ENCODE results near the gene STEAP3. TPM values are rescaled to one million over a fixed set of nuclear protein-coding genes. Genes with fewer than 3 reads are reported as not detected.

Gene STEAP3
- total RNA-seq, 2 donors from 2014 or later: 4.4 to 7.9 TPM

DNA sequence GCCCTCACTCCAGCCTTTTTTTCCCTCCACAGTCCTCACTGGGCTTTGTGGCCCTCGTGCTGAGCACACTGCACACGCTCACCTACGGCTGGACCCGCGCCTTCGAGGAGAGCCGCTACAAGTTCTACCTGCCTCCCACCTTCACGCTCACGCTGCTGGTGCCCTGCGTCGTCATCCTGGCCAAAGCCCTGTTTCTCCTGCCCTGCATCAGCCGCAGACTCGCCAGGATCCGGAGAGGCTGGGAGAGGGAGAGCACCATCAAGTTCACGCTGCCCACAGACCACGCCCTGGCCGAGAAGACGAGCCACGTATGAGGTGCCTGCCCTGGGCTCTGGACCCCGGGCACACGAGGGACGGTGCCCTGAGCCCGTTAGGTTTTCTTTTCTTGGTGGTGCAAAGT lies 39.4 kb downstream of the STEAP3 start:
- Mint-ChIP-seq H3K36me3 (ENCODE audit: low read depth) (no peaks in the 10 kb centered on the region), H3K9me3 (no peaks in the 10 kb centered on the region), H3K4me3 (no peak overlapping the region), H3K27me3 (ENCODE audit: insufficient read depth) (no peaks in the 10 kb centered on the region), H3K27ac (no peak overlapping the region), H3K4me1 (peaks cover 5% of the 10 kb centered on the region)
- peak; percentile 29 for DNase-seq
- TF ChIP-seq, protein P1, sequence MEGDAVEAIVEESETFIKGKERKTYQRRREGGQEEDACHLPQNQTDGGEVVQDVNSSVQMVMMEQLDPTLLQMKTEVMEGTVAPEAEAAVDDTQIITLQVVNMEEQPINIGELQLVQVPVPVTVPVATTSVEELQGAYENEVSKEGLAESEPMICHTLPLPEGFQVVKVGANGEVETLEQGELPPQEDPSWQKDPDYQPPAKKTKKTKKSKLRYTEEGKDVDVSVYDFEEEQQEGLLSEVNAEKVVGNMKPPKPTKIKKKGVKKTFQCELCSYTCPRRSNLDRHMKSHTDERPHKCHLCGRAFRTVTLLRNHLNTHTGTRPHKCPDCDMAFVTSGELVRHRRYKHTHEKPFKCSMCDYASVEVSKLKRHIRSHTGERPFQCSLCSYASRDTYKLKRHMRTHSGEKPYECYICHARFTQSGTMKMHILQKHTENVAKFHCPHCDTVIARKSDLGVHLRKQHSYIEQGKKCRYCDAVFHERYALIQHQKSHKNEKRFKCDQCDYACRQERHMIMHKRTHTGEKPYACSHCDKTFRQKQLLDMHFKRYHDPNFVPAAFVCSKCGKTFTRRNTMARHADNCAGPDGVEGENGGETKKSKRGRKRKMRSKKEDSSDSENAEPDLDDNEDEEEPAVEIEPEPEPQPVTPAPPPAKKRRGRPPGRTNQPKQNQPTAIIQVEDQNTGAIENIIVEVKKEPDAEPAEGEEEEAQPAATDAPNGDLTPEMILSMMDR (conservative IDR thresholded peaks at IDR 0.05): no peak
- no peaks in the 10 kb centered on the region for H3K27me3 ChIP-seq (ENCODE audit: control insufficient read depth, insufficient read depth, low read length, poor library complexity, severe bottlenecking)
- H3K36me3 ChIP-seq (ENCODE audit: control insufficient read depth, insufficient read depth, low read length): no peaks in the 10 kb centered on the region
- no peak overlapping the region for H3K27ac ChIP-seq (ENCODE audit: low read depth, low read length)
- WGBS, 2 experiments (ENCODE audit: insufficient coverage in 1 of 2, insufficient read length in 1 of 2): 90 to 93% methylated on average over 12 to 23 of the region's 23 CpGs
- H3K4me1 ChIP-seq (ENCODE audit: control insufficient read depth, insufficient read depth, low read length): peaks cover 3% of the 10 kb centered on the region
- H3K9me3 ChIP-seq (ENCODE audit: control insufficient read depth, low read length): no peaks in the 10 kb centered on the region
- no peak overlapping the region for H3K9ac ChIP-seq (ENCODE audit: extremely low read depth, low read length, poor library complexity, severe bottlenecking)
- no peak overlapping the region for H3K4me3 ChIP-seq (ENCODE audit: low read length)

DNA sequence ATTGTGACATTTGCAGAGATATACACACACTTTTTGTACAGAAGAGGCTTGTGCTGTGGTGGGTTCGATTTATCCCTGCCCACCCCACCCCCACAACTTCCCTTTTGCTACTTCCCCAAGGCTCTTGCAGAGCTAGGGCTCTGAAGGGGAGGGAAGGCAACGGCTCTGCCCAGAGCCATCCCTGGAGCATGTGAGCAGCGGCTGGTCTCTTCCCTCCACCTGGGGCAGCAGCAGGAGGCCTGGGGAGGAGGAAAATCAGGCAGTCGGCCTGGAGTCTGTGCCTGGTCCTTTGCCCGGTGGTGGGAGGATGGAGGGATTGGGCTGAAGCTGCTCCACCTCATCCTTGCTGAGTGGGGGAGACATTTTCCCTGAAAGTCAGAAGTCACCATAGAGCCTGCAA lies 40.0 kb downstream of the STEAP3 start:
- no peak overlapping the region for H3K27ac ChIP-seq (ENCODE audit: low read depth, low read length)
- Mint-ChIP-seq H3K27ac (peak overlapping the region; percentile 13), H3K9me3 (no peaks in the 10 kb centered on the region)

DNA sequence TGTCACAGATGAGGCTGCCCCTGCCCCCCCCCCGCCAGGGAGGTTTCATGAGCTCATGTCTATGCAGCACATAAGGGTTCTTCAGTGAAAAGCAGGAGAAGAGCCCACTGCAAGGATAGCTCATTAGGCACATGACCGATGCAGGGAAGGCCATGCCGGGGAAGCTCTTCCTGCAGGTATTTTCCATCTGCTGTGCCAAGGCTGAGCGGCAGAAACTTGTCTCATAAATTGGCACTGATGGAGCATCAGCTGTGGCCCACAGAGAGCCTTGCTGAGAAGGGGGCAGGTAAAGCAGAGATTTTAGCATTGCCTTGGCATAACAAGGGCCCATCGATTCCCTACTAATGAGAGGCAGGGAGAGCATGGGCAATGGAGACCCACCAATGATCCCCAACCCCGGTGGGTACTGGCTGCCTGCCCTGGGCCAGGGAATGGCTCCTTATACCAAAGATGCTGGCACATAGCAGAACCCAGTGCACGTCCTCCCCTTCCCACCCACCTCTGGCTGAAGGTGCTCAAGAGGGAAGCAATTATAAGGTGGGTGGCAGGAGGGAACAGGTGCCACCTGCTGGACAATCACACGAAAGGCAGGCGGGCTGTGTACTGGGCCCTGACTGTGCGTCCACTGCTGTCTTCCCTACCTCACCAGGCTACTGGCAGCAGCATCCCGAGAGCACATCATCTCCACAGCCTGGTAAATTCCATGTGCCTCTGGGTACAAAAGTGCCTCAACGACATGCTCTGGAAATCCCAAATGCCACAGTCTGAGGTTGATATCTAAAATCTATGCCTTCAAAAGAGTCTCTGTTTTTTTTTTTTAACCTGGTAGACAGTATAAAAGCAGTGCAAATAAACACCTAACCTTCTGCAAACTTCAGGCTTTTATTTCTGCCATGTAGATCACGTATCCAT lies 41.4 kb downstream of the STEAP3 start:
- no peak overlapping the region for H3K27ac Mint-ChIP-seq
- H3K4me3 ChIP-seq (ENCODE audit: low read length): no peak overlapping the region
- TF ChIP-seq, protein P1 (conservative IDR thresholded peaks at IDR 0.05): peak; percentile 90

More for the DNA sequence above, 40.0 kb downstream of the STEAP3 start:
- peak; percentile 48 for DNase-seq
- Histone ChIP-seq H3K27me3 (ENCODE audit: control insufficient read depth, insufficient read depth, low read length, poor library complexity, severe bottlenecking) (no peaks in the 10 kb centered on the region), H3K9me3 (ENCODE audit: control insufficient read depth, low read length) (no peaks in the 10 kb centered on the region), H3K4me1 (ENCODE audit: control insufficient read depth, insufficient read depth, low read length) (peaks cover 3% of the 10 kb centered on the region), H3K9ac (ENCODE audit: extremely low read depth, low read length, poor library complexity, severe bottlenecking) (no peak overlapping the region), H3K36me3 (ENCODE audit: control insufficient read depth, insufficient read depth, low read length) (no peaks in the 10 kb centered on the region), H3K4me3 (ENCODE audit: low read length) (no peak overlapping the region)
- Mint-ChIP-seq H3K36me3 (ENCODE audit: low read depth) (no peaks in the 10 kb centered on the region), H3K27me3 (ENCODE audit: insufficient read depth) (no peaks in the 10 kb centered on the region), H3K4me3 (no peak overlapping the region), H3K4me1 (peaks cover 5% of the 10 kb centered on the region)
- 67 to 80% methylated on average over 1 to 5 of the region's 5 CpGs for WGBS, 2 experiments (ENCODE audit: insufficient coverage in 1 of 2, insufficient read length in 1 of 2)
- TF ChIP-seq, protein P1 (conservative IDR thresholded peaks at IDR 0.05): no peak

More for the DNA sequence above, 41.4 kb downstream of the STEAP3 start:
- Mint-ChIP-seq H3K4me1 (no peaks in the 10 kb centered on the region), H3K9me3 (no peaks in the 10 kb centered on the region), H3K4me3 (no peak overlapping the region), H3K27me3 (ENCODE audit: insufficient read depth) (no peaks in the 10 kb centered on the region), H3K36me3 (ENCODE audit: low read depth) (no peaks in the 10 kb centered on the region)
- no peaks in the 10 kb centered on the region for H3K4me1 ChIP-seq (ENCODE audit: control insufficient read depth, insufficient read depth, low read length)
- 60 to 65% methylated on average over 8 to 13 of the region's 13 CpGs for WGBS, 2 experiments (ENCODE audit: insufficient coverage in 1 of 2, insufficient read length in 1 of 2)
- no peaks in the 10 kb centered on the region for H3K9me3 ChIP-seq (ENCODE audit: control insufficient read depth, low read length)
- no peaks in the 10 kb centered on the region for H3K27me3 ChIP-seq (ENCODE audit: control insufficient read depth, insufficient read depth, low read length, poor library complexity, severe bottlenecking)
- H3K36me3 ChIP-seq (ENCODE audit: control insufficient read depth, insufficient read depth, low read length): no peaks in the 10 kb centered on the region
- H3K27ac ChIP-seq (ENCODE audit: low read depth, low read length): no peak overlapping the region
- peak; percentile 89 for DNase-seq
- no peak overlapping the region for H3K9ac ChIP-seq (ENCODE audit: extremely low read depth, low read length, poor library complexity, severe bottlenecking)
